HL-60 (cell line): ENCODE results near the gene GCNT4.

Experiments
- CTCF ChIP-seq: IDR thresholded peaks from one replicate; pipeline ENCODE4 v1.5.1; 2011; ENCODE audit warnings: low read length, control low read depth, inconsistent platforms; ENCODE audit not compliant: insufficient read depth
- POLR2AphosphoS5 ChIP-seq: IDR thresholded peaks from 2 replicates; pipeline ENCODE4 v1.6.1; 2012; ENCODE audit warnings: low read depth

- TF ChIP-seq CTCF: no peak
- TF ChIP-seq POLR2AphosphoS5: no peak
Observed at GRCh38 chr5:75048457-75048953, 3.9 kb downstream of the GCNT4 start.
